GM19452 (cell line): ENCODE results near the gene USP21.
"Not testable (repeated sequence)": the region's sequence is repeated elsewhere in the genome, so short reads cannot be mapped to it uniquely, and the experiment has no call there.

Experiments used
- ATAC-seq: cut with Tn5 transposase; IDR thresholded peaks from one replicate; pipeline ENCODE4 v1.9.1; 2021; ENCODE audit not compliant: unreplicated experiment

The USP21 gene

GRCh38 chr1:161159087-161159912 is at the start of gene USP21:
Gene USP21, plus strand, starts transcription at chr1:161159500. Its CDS starts 1,141 bp downstream, at chr1:161160641.
- peak; percentile 76 for ATAC-seq

- no peak for ATAC-seq
These were observed 48.2 kb upstream of the USP21 start for GRCh38 chr1:161111117-161111516.

- no peak for ATAC-seq
These were observed 47.8 kb upstream of the USP21 start for GRCh38 chr1:161111527-161111926.

GRCh38 chr1:161113915-161114314 is 45.4 kb upstream of the USP21 start:
- no peak for ATAC-seq

- no peak for ATAC-seq
These were observed 44.7 kb upstream of the USP21 start for GRCh38 chr1:161114556-161114955.

- ATAC-seq, result no peak
These were observed 44.1 kb upstream of the USP21 start for GRCh38 chr1:161115132-161115711.

GRCh38 chr1:161115961-161116360 is 43.3 kb upstream of the USP21 start:
- not testable (repeated sequence) for ATAC-seq

GRCh38 chr1:161117759-161118581 is 41.3 kb upstream of the USP21 start, which contains the start of the genes NIT1 and PFDN2:
Gene NIT1, plus strand, starts transcription at chr1:161118105. Its CDS starts 72 bp downstream, at chr1:161118177.
Gene PFDN2, minus strand, starts transcription at chr1:161118037. Its CDS starts 11 bp downstream, at chr1:161118026.
- ATAC-seq, result peak; percentile 79

GRCh38 chr1:161119092-161119903 is 40.0 kb upstream of the USP21 start:
- ATAC-seq, result peak; percentile 42

- no peak for ATAC-seq
These were observed 38.2 kb upstream of the USP21 start for GRCh38 chr1:161121042-161121650.

GRCh38 chr1:161121834-161122233 is 37.5 kb upstream of the USP21 start:
- no peak for ATAC-seq

- no peak for ATAC-seq
These were observed 36.3 kb upstream of the USP21 start for GRCh38 chr1:161122967-161123366.

GRCh38 chr1:161127649-161128048 is 31.7 kb upstream of the USP21 start:
- ATAC-seq, result no peak

- no peak for ATAC-seq
These were observed 30.5 kb upstream of the USP21 start for GRCh38 chr1:161128591-161129420.

GRCh38 chr1:161130266-161130665 is 29.0 kb upstream of the USP21 start:
- no peak for ATAC-seq

GRCh38 chr1:161131523-161132409 is 27.5 kb upstream of the USP21 start:
- ATAC-seq, result no peak

- ATAC-seq, result peak; percentile 91
These were observed 26.7 kb upstream of the USP21 start, which contains the start of gene DEDD for GRCh38 chr1:161132410-161133219. Gene DEDD, minus strand, starts transcription at chr1:161132667. Its CDS starts 8,205 bp downstream, at chr1:161124462.
